Activated CD8-positive, alpha-beta T cell treated with anti-CD3 and anti-CD28 coated beads for 36 hours (primary cell): ENCODE results near the gene CACNB3. TPM values are rescaled to one million over a fixed set of nuclear protein-coding genes. Genes with fewer than 3 reads are reported as not detected.

Source experiments
- ATAC-seq: fragments of 200-7000 bp; cut with Tn5 transposase; one replicate; pipeline ENCODE4 v1.10.0; 2021; ENCODE audit warnings: mild to moderate bottlenecking, moderate library complexity
- CTCF ChIA-PET: fragments of 350-600 bp; sonication (Branson Sonifier 250); formaldehyde crosslinking; loops from one replicate; lab custom pipeline; 2021; ENCODE audit warnings: antibody characterized with exemption; lab: Charles Lee
- POLR2A ChIA-PET: fragments of 350-600 bp; sonication (Branson Sonifier 250); formaldehyde crosslinking; loops from one replicate; lab custom pipeline; 2021; ENCODE audit warnings: antibody characterized with exemption; lab: Charles Lee
- DNase-seq: peaks from one replicate; pipeline ENCODE4 v3.0.0-alpha.2; 2020
- H3K27ac Mint-ChIP-seq: one replicate; pipeline ENCODE4 v1.8.0; 2021; ENCODE audit warnings: mild to moderate bottlenecking, mixed read lengths
- H3K27me3 Mint-ChIP-seq: one replicate; pipeline ENCODE4 v1.8.0; 2021; ENCODE audit warnings: mixed read lengths
- H3K36me3 Mint-ChIP-seq: one replicate; pipeline ENCODE4 v1.8.0; 2021; ENCODE audit warnings: low read depth, mixed read lengths
- H3K4me1 Mint-ChIP-seq: one replicate; pipeline ENCODE4 v1.8.0; 2021; ENCODE audit warnings: low read depth, mixed read lengths
- H3K4me3 Mint-ChIP-seq: one replicate; pipeline ENCODE4 v1.8.0; 2021; ENCODE audit warnings: mild to moderate bottlenecking, moderate library complexity, mixed read lengths
- H3K9me3 Mint-ChIP-seq: one replicate; pipeline ENCODE4 v1.8.0; 2021; ENCODE audit warnings: mixed read lengths
- CTCF ChIP-seq: fragments of 200-600 bp; IDR thresholded peaks from one replicate; pipeline ENCODE4 v1.8.0; 2022; ENCODE audit warnings: antibody characterized with exemption, mild to moderate bottlenecking
- intact Hi-C: fragments of 100-400 bp; cut with micrococcal nuclease; formaldehyde crosslinking; loops from one replicate; pipeline ENCODE4 v1.10.0; 2022
- total RNA-seq, 2 experiments: library from RNA; stranded (reverse); gene quantifications; one replicate each; pipeline ENCODE4 v1.2.3, GENCODE V29; 2021

CACNB3 gene
- total RNA-seq, 2 experiments from 2014 or later, result 7.7 to 8.2 TPM

- ChIA-PET POLR2A (no interaction called here), CTCF (interaction anchor here (2.1 kb wide), 1 partner anchor 36 kb away, joined by 10 read pairs; no protein-coding TSS in a partner anchor)
- H3K36me3 Mint-ChIP-seq, result no peaks in the 10 kb centered on the region
- intact Hi-C loops, result no loop called here
- no peaks in the 10 kb centered on the region for H3K9me3 Mint-ChIP-seq
- TF ChIP-seq CTCF, result no peak
- H3K27ac Mint-ChIP-seq, result no peak overlapping the region
- H3K4me1 Mint-ChIP-seq, result peaks cover 5% of the 10 kb centered on the region
- H3K4me3 Mint-ChIP-seq, result peak overlapping the region; percentile 47
- DNase-seq, result no peak
- H3K27me3 Mint-ChIP-seq, result peaks cover 43% of the 10 kb centered on the region
- no peak for ATAC-seq
These were observed 29.8 kb upstream of the CACNB3 start for GRCh38 chr12:48788524-48788853.

GRCh38 chr12:48788854-48789775, 29.2 kb upstream of the CACNB3 start, which contains the start of gene ADCY6:
TSS of gene ADCY6 (minus strand) at chr12:48789089. CDS start at chr12:48783434, 5,655 bp downstream.
- H3K27ac Mint-ChIP-seq, result no peak within 1 kb of the TSS
- no peak for ATAC-seq
- H3K27me3 Mint-ChIP-seq, result peaks cover 44% of the 10 kb centered on the region
- TF ChIP-seq CTCF, result no peak
- H3K4me1 Mint-ChIP-seq, result peaks cover 5% of the 10 kb centered on the region
- H3K36me3 Mint-ChIP-seq, result no peaks in the 10 kb centered on the region
- POLR2A ChIA-PET, result no interaction called here
- intact Hi-C loops, result no loop called here
- CTCF ChIA-PET, result interaction anchor here (1.0 to 2.2 kb wide), 5 partner anchors 22 to 248 kb away, joined by 3 to 10 read pairs (median 3); no protein-coding TSS in a partner anchor
- DNase-seq, result no peak
- no peaks in the 10 kb centered on the region for H3K9me3 Mint-ChIP-seq
- H3K4me3 Mint-ChIP-seq, result peak within 1 kb of the TSS; percentile 47

GRCh38 chr12:48789858-48790326, 28.4 kb upstream of the CACNB3 start:
- intact Hi-C loops, result no loop called here
- H3K27me3 Mint-ChIP-seq, result peaks cover 42% of the 10 kb centered on the region

GRCh38 chr12:48793696-48794095, 24.6 kb upstream of the CACNB3 start:
- DNase-seq (no peak), ATAC-seq (no peak)
- CTCF ChIA-PET, result interaction anchor here (0.8 to 8.0 kb wide), 7 partner anchors 8 to 251 kb away, joined by 3 to 204 read pairs (median 13); no protein-coding TSS in a partner anchor
- H3K4me1 Mint-ChIP-seq, result peaks cover 10% of the 10 kb centered on the region
- H3K27ac Mint-ChIP-seq, result no peak overlapping the region
- TF ChIP-seq CTCF, result no peak
- intact Hi-C loops, result no loop called here
- no peaks in the 10 kb centered on the region for H3K9me3 Mint-ChIP-seq
- no peak overlapping the region for H3K4me3 Mint-ChIP-seq
- peaks cover 21% of the 10 kb centered on the region for H3K27me3 Mint-ChIP-seq
- no peaks in the 10 kb centered on the region for H3K36me3 Mint-ChIP-seq
- POLR2A ChIA-PET, result interaction anchor here (1.7 kb wide), 1 partner anchor 112 kb away, joined by 4 read pairs; the partner anchor contains the start of gene KANSL2

More at GRCh38 chr12:48789858-48790326, 28.4 kb upstream of the CACNB3 start:
- ChIA-PET CTCF (interaction anchor here (0.8 to 2.2 kb wide), 6 partner anchors 21 to 249 kb away, joined by 3 to 10 read pairs (median 3); no protein-coding TSS in a partner anchor), POLR2A (no interaction called here)
- Mint-ChIP-seq H3K27ac (no peak overlapping the region), H3K36me3 (no peaks in the 10 kb centered on the region), H3K9me3 (no peaks in the 10 kb centered on the region), H3K4me3 (no peak overlapping the region), H3K4me1 (peaks cover 5% of the 10 kb centered on the region)
- no peak for ATAC-seq
- no peak for DNase-seq
- no peak for TF ChIP-seq CTCF
